ENCODE results near the gene APMAP. TPM values are rescaled to one million over a fixed set of nuclear protein-coding genes. Genes with fewer than 3 reads are reported as not detected.

Gene APMAP
- total and polyA plus RNA-seq, 10 of the 15 experiments (the other 5 are each of a cell fraction or from before 2014, with no cell fraction given), result 12.1 to 60.2 (median 32.7) TPM

GRCh38 chr20:24958506-24959385 is 33.8 kb downstream of the APMAP start (continued):
- TF ChIP-seq REST (IDR thresholded peaks at IDR 0.05; ENCODE audit: low read depth, low read length), result no peak
- TF ChIP-seq TCF7 (IDR thresholded peaks at IDR 0.05; ENCODE audit: borderline replicate concordance), result no peak
- no peak for TF ChIP-seq USF2 (IDR thresholded peaks at IDR 0.05; ENCODE audit: borderline replicate concordance, low read depth, low read length)
- no peak for TF ChIP-seq CHD1 (IDR thresholded peaks at IDR 0.05; ENCODE audit: low read depth, low read length)

- DNase-seq (ENCODE audit: low read depth, low spot score), result no peak
- ChIA-PET SMC1A (ENCODE audit: uncharacterized antibody, unreplicated experiment) (no interaction called here), POLR2A (no interaction called here), CTCF (no interaction called here), RAD21 (ENCODE audit: unreplicated experiment) (no interaction called here)
- H4K20me1 ChIP-seq (ENCODE audit: control insufficient read depth, insufficient read depth), result no peaks in the 10 kb centered on the region
- no peaks in the 10 kb centered on the region for H3K27me3 ChIP-seq (replicated peaks in 1 of 2; ENCODE audit: control insufficient read depth in 2 of 2, insufficient read depth in 2 of 2, low read length in 1 of 2)
- BruUV-seq (replicated peaks), result no TSS peak
- H2AFZ ChIP-seq (ENCODE audit: control insufficient read depth, low read depth, low read length), result no peak overlapping the region
- no peak overlapping the region for H3K4me3 ChIP-seq
- H3K27ac ChIP-seq (ENCODE audit: control insufficient read depth, insufficient read depth), result no peak overlapping the region
- FAIRE-seq, result no peak
- in situ Hi-C loops (cut with MboI), result no loop called here
- H3K9ac ChIP-seq (ENCODE audit: control insufficient read depth, insufficient read depth, low read length), result no peak overlapping the region
- H3K4me2 ChIP-seq (ENCODE audit: control insufficient read depth, insufficient read depth), result no peak overlapping the region
- H3K4me1 ChIP-seq (ENCODE audit: control insufficient read depth, insufficient read depth, low read length), result peaks cover 14% of the 10 kb centered on the region
- H3K79me2 ChIP-seq (ENCODE audit: control insufficient read depth, insufficient read depth, low read length), result no peaks in the 10 kb centered on the region
- no peak for ATAC-seq
- H3K9me3 ChIP-seq (replicated peaks; ENCODE audit: control insufficient read depth, insufficient read depth, low read length), result no peaks in the 10 kb centered on the region
- peaks cover 0 to 7% of the 10 kb centered on the region in 2 experiments; a peak in 2 of 4 replicates for H3K36me3 ChIP-seq (ENCODE audit: control insufficient read depth in 2 of 2, insufficient read depth in 2 of 2, low read length in 1 of 2)
- intact Hi-C loops (cut with micrococcal nuclease; ENCODE audit: unreplicated experiment), result no loop called here
- whole genome bisulfite sequencing (ENCODE audit: insufficient coverage, insufficient replicate concordance, low lambda C conversion rate, missing lambda C conversion rate), result 98% methylated on average over 18 of the region's 18 CpGs
- TF ChIP-seq ZNF592 (IDR thresholded peaks at IDR 0.05) (no peak), YBX1 (IDR thresholded peaks at IDR 0.05) (no peak), HCFC1 (IDR thresholded peaks at IDR 0.05; ENCODE audit: low read length) (no peak), POU2F2 (IDR thresholded peaks at IDR 0.05; ENCODE audit: borderline replicate concordance, low read depth, low read length) (no peak), USF1 (IDR thresholded peaks at IDR 0.05; ENCODE audit: borderline replicate concordance, extremely low read length, insufficient read depth, low read depth, low read length) (no peak), HDAC6 (IDR thresholded peaks at IDR 0.05; ENCODE audit: unreplicated experiment) (no peak), KDM1A (IDR thresholded peaks at IDR 0.05; ENCODE audit: borderline replicate concordance) (no peak)
These were observed 35.1 kb downstream of the APMAP start for GRCh38 chr20:24957326-24958016.
